Stimulated activated naive CD8-positive, alpha-beta T cell treated with anti-CD3 and anti-CD28 coated beads, Interleukin-15, amount 100 ng/mL, for 72 hours (primary cell): Measurements from ENCODE around the gene FGGY.
A peak's percentile ranks its signal among the peaks of the same experiment; 100 is the strongest.
"Not testable (repeated sequence)": the region's sequence is repeated elsewhere in the genome, so short reads cannot be mapped to it uniquely, and the experiment has no call there.

ENCODE experiments used
- ATAC-seq: fragments of 150-1000 bp; cut with Tn5 transposase; 2 replicates; pipeline ENCODE4 v1.10.0; 2021; ENCODE audit warnings: mild to moderate bottlenecking, moderate library complexity
- DNase-seq, 2 donors: peaks; one replicate each; pipeline ENCODE4 v3.0.0; 2021 to 2022
- H3K27ac Mint-ChIP-seq, 2 donors: one replicate each; pipeline ENCODE4 v1.8.0; 2022; ENCODE audit warnings: mild to moderate bottlenecking in 2 of 2, mixed read lengths in 2 of 2, moderate library complexity in 2 of 2
- H3K27me3 Mint-ChIP-seq: one replicate; pipeline ENCODE4 v1.8.0; 2022; ENCODE audit warnings: mixed read lengths
- H3K4me1 Mint-ChIP-seq: one replicate; pipeline ENCODE4 v1.8.0; 2022; ENCODE audit warnings: mild to moderate bottlenecking, mixed read lengths
- H3K4me3 Mint-ChIP-seq, 2 donors: one replicate each; pipeline ENCODE4 v1.8.0; 2022; ENCODE audit warnings: mild to moderate bottlenecking in 2 of 2, mixed read lengths in 2 of 2, moderate library complexity in 1 of 2
- H3K9me3 Mint-ChIP-seq, 2 donors: one replicate each; pipeline ENCODE4 v1.8.0; 2022; ENCODE audit warnings: mixed read lengths in 2 of 2

FGGY gene

DNA sequence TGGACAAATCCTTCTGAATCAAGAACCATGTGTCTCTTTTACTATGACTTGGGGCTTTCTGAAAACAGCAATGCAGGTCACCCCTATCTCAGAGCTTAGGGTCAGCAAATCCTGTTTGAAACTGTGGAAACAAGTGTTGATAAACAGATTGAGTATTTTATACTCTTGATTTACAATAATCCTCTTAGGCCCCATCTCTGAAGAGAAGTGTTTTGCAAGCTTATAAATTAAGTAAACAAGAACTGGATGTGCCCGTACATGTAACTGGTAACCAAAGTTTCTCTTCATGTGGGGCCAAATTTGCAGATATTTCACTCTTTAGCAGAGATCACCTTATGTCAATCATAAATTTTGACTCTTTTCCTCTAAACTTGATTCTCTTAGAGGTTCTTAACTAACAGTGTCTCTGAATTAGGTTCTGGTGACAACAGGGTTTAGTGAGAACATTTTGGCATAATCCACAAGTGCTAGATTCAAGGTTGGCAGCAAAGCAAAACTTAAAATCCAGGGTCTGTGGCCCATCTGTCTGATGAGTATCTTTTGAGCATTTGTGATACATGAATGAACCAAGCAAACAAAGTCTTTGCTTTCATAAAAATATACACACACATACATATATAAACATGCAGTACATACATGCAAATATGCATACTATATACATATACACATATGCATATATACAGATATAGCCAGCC is 334.8 kb downstream of the FGGY start:
- Mint-ChIP-seq H3K27ac (no peak overlapping the region), H3K27me3 (no peaks in the 10 kb centered on the region), H3K4me3 (no peak overlapping the region), H3K4me1 (no peaks in the 10 kb centered on the region), H3K9me3 (peaks cover 0 to 5% of the 10 kb centered on the region in 2 donors)
- ATAC-seq: no peak
- DNase-seq: no peak

- H3K4me1 Mint-ChIP-seq: no peaks in the 10 kb centered on the region
- no peak overlapping the region for H3K4me3 Mint-ChIP-seq
- no peak for ATAC-seq
- no peak for DNase-seq
- H3K27me3 Mint-ChIP-seq: no peaks in the 10 kb centered on the region
- no peak overlapping the region for H3K27ac Mint-ChIP-seq
- H3K9me3 Mint-ChIP-seq: peaks cover 0 to 5% of the 10 kb centered on the region in 2 donors
These were observed 338.2 kb downstream of the FGGY start for GRCh38 chr1:59635097-59635496.

DNA sequence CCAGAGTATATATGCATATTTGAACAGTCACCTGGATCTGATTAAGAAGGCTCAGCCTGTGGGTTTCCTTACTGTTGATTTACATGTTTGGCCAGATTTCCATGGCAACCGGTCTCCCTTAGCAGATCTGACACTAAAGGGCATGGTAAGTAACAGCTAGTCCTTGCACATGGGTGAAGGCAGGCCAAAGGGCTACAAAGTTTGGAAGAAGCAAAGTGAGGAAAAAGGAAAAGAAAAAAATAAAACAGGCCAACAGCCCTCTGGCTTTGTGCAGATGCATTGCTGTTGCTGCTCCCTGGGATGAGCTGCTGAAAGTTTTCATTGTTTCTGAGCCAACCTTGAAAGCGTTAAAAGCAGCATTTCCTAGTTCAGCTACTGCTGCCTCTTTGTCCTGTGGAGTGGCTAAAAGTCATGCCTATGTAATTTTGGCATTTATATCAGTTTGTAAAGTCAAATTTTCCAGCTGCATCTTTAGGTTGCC is 341.4 kb downstream of the FGGY start:
- no peak for ATAC-seq
- Mint-ChIP-seq H3K4me3 (no peak overlapping the region), H3K4me1 (no peaks in the 10 kb centered on the region), H3K27ac (no peak overlapping the region), H3K27me3 (no peaks in the 10 kb centered on the region), H3K9me3 (peaks cover 0 to 5% of the 10 kb centered on the region in 2 donors)
- DNase-seq: no peak

DNA sequence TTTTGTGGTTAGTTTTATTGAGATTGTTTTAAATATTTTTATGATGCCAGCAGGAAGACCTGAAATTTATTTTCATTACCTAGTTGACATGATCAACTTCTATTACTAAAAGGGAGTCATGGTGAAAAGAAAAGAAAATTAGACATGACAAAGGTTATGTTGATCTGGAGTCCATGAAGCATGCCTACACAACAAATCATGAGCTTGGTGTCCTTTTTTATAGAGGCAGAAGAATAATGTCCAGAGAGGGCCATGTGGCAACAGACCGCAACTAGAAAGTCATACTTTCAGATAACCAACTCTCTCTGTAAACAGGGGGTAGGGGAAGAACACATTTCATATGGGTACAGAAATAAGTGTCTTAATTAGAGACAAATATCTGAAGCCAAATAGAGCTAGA is 342.4 kb downstream of the FGGY start:
- DNase-seq (no peak), ATAC-seq (no peak)
- no peak overlapping the region for H3K27ac Mint-ChIP-seq
- no peaks in the 10 kb centered on the region for H3K27me3 Mint-ChIP-seq
- H3K9me3 Mint-ChIP-seq: no peaks in the 10 kb centered on the region
- no peaks in the 10 kb centered on the region for H3K4me1 Mint-ChIP-seq
- no peak overlapping the region for H3K4me3 Mint-ChIP-seq

- H3K4me3 Mint-ChIP-seq: no peak overlapping the region
- H3K4me1 Mint-ChIP-seq: no peaks in the 10 kb centered on the region
- no peaks in the 10 kb centered on the region for H3K9me3 Mint-ChIP-seq
- DNase-seq (no peak), ATAC-seq (no peak)
- H3K27ac Mint-ChIP-seq: no peak overlapping the region
- H3K27me3 Mint-ChIP-seq: no peaks in the 10 kb centered on the region
These were observed 344.0 kb downstream of the FGGY start for GRCh38 chr1:59640851-59641250.

DNA sequence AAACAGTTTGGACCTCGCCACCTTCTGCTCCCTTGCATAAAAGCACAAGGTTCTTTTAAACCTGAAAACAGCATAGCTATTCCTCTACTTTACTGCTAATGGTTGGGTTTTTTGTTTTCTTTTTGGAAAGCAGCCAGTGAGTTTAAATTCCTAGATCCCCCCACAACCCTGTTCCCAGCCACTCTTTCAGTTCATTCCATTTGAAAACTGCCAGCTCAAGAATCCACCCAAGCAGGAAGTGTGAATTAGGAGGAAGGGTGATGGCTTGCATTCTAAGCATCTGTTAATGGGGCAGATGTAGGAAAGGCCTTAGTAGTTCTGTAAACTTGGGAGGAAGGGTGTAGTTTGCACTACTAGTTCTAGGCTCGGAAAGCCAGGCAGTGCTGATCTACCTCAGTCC is 344.9 kb downstream of the FGGY start:
- H3K4me1 Mint-ChIP-seq: no peaks in the 10 kb centered on the region
- H3K27ac Mint-ChIP-seq: no peak overlapping the region
- DNase-seq (no peak), ATAC-seq (no peak)
- H3K9me3 Mint-ChIP-seq: peaks cover 0 to 2% of the 10 kb centered on the region in 2 donors
- H3K4me3 Mint-ChIP-seq: no peak overlapping the region
- H3K27me3 Mint-ChIP-seq: no peaks in the 10 kb centered on the region

GRCh38 chr1:59643526-59643925 is 346.6 kb downstream of the FGGY start:
- DNase-seq: no peak
- ATAC-seq: no peak

DNA sequence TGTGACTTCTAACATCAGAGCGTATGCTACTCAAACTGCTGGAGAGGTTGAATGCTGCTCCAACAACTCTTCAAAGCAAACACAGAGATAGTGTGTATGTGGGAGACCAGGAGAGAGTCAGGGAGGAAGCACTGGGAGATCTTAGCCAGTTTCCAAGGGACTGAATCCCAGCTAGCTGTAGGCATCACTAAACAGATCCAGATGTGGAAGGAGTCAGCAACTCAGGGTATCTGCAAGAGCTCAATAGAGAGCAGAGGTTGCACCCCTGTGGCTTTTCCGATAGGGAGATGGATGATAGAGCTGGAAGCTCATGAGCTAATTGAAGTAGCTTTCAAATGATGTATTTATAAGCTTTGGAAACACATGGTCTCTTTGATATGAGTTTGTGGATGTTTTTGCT is 349.0 kb downstream of the FGGY start:
- H3K9me3 Mint-ChIP-seq: peaks cover 0 to 7% of the 10 kb centered on the region in 2 donors
- DNase-seq (no peak), ATAC-seq (no peak)
- no peaks in the 10 kb centered on the region for H3K27me3 Mint-ChIP-seq
- no peak overlapping the region for H3K4me3 Mint-ChIP-seq
- H3K27ac Mint-ChIP-seq: no peak overlapping the region
- H3K4me1 Mint-ChIP-seq: no peaks in the 10 kb centered on the region

More at GRCh38 chr1:59643526-59643925, 346.6 kb downstream of the FGGY start:
- Mint-ChIP-seq H3K27ac (no peak overlapping the region), H3K27me3 (no peaks in the 10 kb centered on the region), H3K4me1 (no peaks in the 10 kb centered on the region), H3K4me3 (no peak overlapping the region), H3K9me3 (peaks cover 0 to 7% of the 10 kb centered on the region in 2 donors)

DNA sequence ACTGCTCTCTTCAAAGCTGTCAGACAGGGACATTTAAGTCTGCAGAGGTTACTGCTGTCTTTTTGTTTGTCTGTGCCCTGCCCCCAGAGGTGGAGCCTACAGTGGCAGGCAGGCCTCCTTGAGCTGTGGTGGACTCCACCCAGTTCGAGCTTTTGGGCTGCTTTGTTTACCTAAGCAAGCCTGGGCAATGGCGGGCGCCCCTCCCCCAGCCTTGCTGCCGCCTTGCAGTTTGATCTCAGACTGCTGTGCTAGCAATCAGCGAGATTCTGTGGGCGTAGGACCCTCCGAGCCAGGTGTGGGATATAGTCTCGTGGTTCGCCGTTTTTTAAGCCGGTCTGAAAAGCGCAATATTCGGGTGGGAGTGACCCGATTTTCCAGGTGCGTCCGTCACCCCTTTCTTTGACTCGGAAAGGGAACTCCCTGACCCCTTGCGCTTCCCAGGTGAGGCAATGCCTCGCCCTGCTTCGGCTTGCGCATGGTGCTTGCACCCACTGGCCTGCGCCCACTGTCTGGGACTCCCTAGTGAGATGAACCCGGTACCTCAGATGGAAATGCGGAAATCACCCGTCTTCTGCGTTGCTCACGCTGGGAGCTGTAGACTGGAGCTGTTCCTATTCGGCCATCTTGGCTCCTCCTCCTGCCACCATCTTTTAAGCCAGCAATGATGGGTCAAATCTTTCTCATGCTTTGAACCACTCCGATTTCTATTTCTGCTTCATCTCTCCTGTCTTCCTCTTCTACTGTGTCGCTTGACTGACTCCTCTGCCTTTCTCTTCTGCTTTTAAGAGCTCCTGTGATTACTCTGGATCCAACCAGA is 356.5 kb downstream of the FGGY start:
- ATAC-seq, H3K27ac Mint-ChIP-seq, H3K27me3 Mint-ChIP-seq, DNase-seq, H3K4me3 Mint-ChIP-seq, H3K9me3 Mint-ChIP-seq, H3K4me1 Mint-ChIP-seq: not testable (repeated sequence)

DNA sequence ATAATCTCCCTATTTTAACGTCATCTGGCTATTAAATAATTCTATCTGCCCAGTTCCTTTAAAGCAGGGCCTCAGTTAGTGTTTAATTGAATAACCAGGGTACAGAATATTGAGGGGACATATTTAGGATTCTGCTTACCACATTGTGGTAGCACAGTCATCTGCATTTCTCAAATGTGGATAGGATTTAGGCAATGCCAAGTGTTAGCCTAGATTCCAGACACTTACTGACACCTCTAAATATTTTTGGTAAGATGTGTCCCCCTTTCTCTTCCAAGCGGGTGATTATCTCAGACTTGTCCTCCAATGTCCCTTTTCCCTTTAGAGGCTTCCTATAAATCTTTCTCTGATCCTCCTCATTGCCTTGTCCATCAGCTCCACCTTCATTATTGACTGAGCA is 357.1 kb downstream of the FGGY start:
- Mint-ChIP-seq H3K27me3 (no peaks in the 10 kb centered on the region), H3K27ac (no peak overlapping the region), H3K4me3 (no peak overlapping the region), H3K9me3 (peaks cover 0 to 9% of the 10 kb centered on the region in 2 donors), H3K4me1 (no peaks in the 10 kb centered on the region)
- ATAC-seq: no peak
- no peak for DNase-seq

- ATAC-seq: no peak
- Mint-ChIP-seq H3K9me3 (peaks cover 0 to 9% of the 10 kb centered on the region in 2 donors), H3K27ac (no peak overlapping the region)
These were observed 361.1 kb downstream of the FGGY start for GRCh38 chr1:59657873-59658465.

GRCh38 chr1:59664166-59664565 is 367.3 kb downstream of the FGGY start:
- DNase-seq (no peak), ATAC-seq (no peak)
- Mint-ChIP-seq H3K27me3 (no peaks in the 10 kb centered on the region), H3K9me3 (no peaks in the 10 kb centered on the region), H3K4me1 (no peaks in the 10 kb centered on the region), H3K4me3 (no peak overlapping the region), H3K27ac (no peak overlapping the region)

More at GRCh38 chr1:59657873-59658465, 361.1 kb downstream of the FGGY start:
- Mint-ChIP-seq H3K4me3 (no peak overlapping the region), H3K4me1 (no peaks in the 10 kb centered on the region), H3K27me3 (no peaks in the 10 kb centered on the region)
- no peak for DNase-seq

- no peak overlapping the region for H3K4me3 Mint-ChIP-seq
- DNase-seq (no peak), ATAC-seq (no peak)
- no peaks in the 10 kb centered on the region for H3K27me3 Mint-ChIP-seq
- peak overlapping the region; percentile 2 to 76 for H3K27ac Mint-ChIP-seq
- peaks cover 1% of the 10 kb centered on the region for H3K4me1 Mint-ChIP-seq
- H3K9me3 Mint-ChIP-seq: no peaks in the 10 kb centered on the region
These were observed 369.2 kb downstream of the FGGY start for GRCh38 chr1:59666106-59666505.

DNA sequence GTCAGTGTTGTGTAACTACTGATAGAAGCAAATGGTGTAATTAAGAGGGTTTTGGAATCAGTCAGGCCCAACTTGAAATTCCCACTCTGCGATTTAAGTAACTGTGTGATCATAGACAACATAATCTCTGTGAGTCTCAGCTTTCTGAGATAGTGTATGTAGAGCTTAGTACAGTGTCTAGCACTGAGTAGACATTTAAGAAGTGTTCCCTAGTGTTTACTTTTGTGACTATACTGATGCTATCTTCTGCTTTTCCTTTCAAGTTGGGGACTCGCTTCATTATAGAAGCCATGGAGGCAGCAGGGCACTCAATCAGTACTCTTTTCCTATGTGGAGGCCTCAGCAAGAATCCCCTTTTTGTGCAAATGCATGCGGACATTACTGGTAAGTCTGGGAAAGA is 370.1 kb downstream of the FGGY start:
- Mint-ChIP-seq H3K4me1 (peaks cover 4% of the 10 kb centered on the region), H3K4me3 (no peak overlapping the region)

DNA sequence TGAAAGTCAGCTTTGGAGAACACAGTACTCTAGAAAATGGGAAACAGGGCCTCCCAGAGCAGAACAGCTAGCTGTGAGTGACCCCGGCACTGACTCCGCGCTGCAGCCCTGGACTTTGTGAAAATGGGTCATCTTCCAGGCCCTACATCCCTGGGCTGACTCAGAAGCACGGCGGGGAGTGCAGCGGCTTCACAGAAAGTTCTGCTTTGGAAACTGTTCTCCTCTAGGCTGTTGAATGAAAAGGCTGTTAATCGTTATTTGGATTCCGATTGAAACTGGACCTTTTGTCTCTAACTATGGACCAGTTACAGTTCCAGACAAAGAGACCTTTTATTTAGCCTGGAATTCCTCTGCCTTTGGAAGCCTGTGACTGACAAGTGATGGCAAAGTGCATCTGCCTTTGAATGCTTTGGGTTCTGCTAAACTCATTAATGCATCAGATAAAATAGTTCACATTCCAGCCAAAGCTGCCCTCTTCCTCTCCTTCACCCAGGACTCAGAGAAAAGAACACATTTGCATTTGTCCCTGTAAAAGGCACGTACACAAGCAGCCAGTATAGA is 372.9 kb downstream of the FGGY start:
- Mint-ChIP-seq H3K4me1 (peaks cover 17% of the 10 kb centered on the region), H3K27ac (no peak overlapping the region), H3K27me3 (no peaks in the 10 kb centered on the region), H3K9me3 (no peaks in the 10 kb centered on the region), H3K4me3 (no peak overlapping the region)
- DNase-seq (no peak), ATAC-seq (no peak)

More for the DNA sequence above, 370.1 kb downstream of the FGGY start:
- Mint-ChIP-seq H3K27ac (no peak overlapping the region), H3K9me3 (no peaks in the 10 kb centered on the region), H3K27me3 (no peaks in the 10 kb centered on the region)
- DNase-seq (no peak), ATAC-seq (no peak)

DNA sequence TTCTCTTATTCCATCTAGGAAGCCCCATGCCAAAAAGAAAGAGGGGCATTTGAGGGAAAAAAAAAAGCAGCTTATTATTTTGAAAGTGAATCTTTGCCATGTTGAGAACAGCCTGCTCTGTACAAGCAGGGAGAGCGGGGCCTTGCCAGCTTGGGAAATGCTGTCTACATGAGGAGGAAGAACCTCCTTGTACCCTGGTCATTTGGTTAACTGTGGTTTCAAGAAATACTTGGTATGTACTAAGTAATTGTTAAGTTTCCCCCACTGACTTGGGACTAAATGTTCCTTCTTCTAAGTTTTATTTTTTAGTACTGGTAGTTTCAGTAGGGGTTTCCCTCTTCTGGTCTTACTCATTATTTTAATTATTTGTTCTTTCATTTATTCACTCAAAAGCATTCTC is 373.8 kb downstream of the FGGY start:
- H3K9me3 Mint-ChIP-seq: no peaks in the 10 kb centered on the region
- H3K4me1 Mint-ChIP-seq: peaks cover 17% of the 10 kb centered on the region
- DNase-seq: no peak
- H3K27ac Mint-ChIP-seq: peak overlapping the region in 1 of 2 donors; percentile 60
- ATAC-seq: no peak
- no peaks in the 10 kb centered on the region for H3K27me3 Mint-ChIP-seq
- no peak overlapping the region for H3K4me3 Mint-ChIP-seq
